NCI-H748 (cell line): ENCODE data around the gene CNGA3.

Experiments
- DNase-seq: peaks from one replicate; lab custom pipeline; 2025; ENCODE audit not compliant: unreplicated experiment; lab: John Stamatoyannopoulos, UW

The CNGA3 gene

GRCh38 chr2:98327776-98328175 lies 18.5 kb upstream of the CNGA3 start:
- DNase-seq: no peak

GRCh38 chr2:98329549-98329948 lies 16.7 kb upstream of the CNGA3 start:
- no peak for DNase-seq

GRCh38 chr2:98332989-98333388 lies 13.3 kb upstream of the CNGA3 start:
- DNase-seq: no peak

GRCh38 chr2:98333922-98334321 lies 12.3 kb upstream of the CNGA3 start:
- no peak for DNase-seq

GRCh38 chr2:98334439-98335078 lies 11.7 kb upstream of the CNGA3 start:
- peak; percentile 79 for DNase-seq

GRCh38 chr2:98335271-98335670 lies 11.0 kb upstream of the CNGA3 start:
- peak; percentile 9 for DNase-seq

GRCh38 chr2:98341241-98341640 lies 5.0 kb upstream of the CNGA3 start:
- DNase-seq: no peak

- DNase-seq: no peak
These were observed 3.0 kb upstream of the CNGA3 start for GRCh38 chr2:98343285-98343684.

- DNase-seq: no peak
These were observed 1.2 kb downstream of the CNGA3 start for GRCh38 chr2:98347298-98348065.

- DNase-seq: peak; percentile 94
These were observed 1.9 kb downstream of the CNGA3 start for GRCh38 chr2:98348066-98348561.

- no peak for DNase-seq
These were observed 4.2 kb downstream of the CNGA3 start for GRCh38 chr2:98350411-98350810.

GRCh38 chr2:98355881-98356280 lies 9.6 kb downstream of the CNGA3 start:
- DNase-seq: peak; percentile 9

GRCh38 chr2:98356729-98357128 lies 10.5 kb downstream of the CNGA3 start:
- DNase-seq: peak; percentile 94

GRCh38 chr2:98357849-98358248 lies 11.6 kb downstream of the CNGA3 start:
- no peak for DNase-seq

GRCh38 chr2:98359986-98360385 lies 13.7 kb downstream of the CNGA3 start:
- DNase-seq: no peak

- no peak for DNase-seq
These were observed 21.5 kb downstream of the CNGA3 start for GRCh38 chr2:98367721-98368120.

GRCh38 chr2:98369710-98370239 lies 23.5 kb downstream of the CNGA3 start:
- no peak for DNase-seq

- no peak for DNase-seq
These were observed 25.9 kb downstream of the CNGA3 start for GRCh38 chr2:98372121-98372520.

GRCh38 chr2:98372579-98372978 lies 26.3 kb downstream of the CNGA3 start:
- DNase-seq: no peak

- DNase-seq: no peak
These were observed 28.0 kb downstream of the CNGA3 start for GRCh38 chr2:98374286-98374685.

GRCh38 chr2:98374958-98375570 lies 28.8 kb downstream of the CNGA3 start:
- peak; percentile 6 for DNase-seq
